Naive B cell (primary cell): ENCODE results near the gene S100A10. TPM values are rescaled to one million over a fixed set of nuclear protein-coding genes. Genes with fewer than 3 reads are reported as not detected.
A peak's percentile ranks its signal among the peaks of the same experiment; 100 is the strongest.

Experiments used
- ATAC-seq, 2 donors: fragments of 150-1000 bp; cut with Tn5 transposase; 2 replicates each; pipeline ENCODE4 v1.10.0; 2021; ENCODE audit warnings: low read depth in 2 of 2, mild to moderate bottlenecking in 2 of 2, moderate library complexity in 2 of 2
- DNase-seq: peaks from one replicate; pipeline ENCODE4 v3.0.0; 2022
- H3K27ac Mint-ChIP-seq, 6 donors: one replicate each; pipeline ENCODE4 v1.8.0; 2020 to 2022; ENCODE audit warnings: mild to moderate bottlenecking in 6 of 6, mixed read lengths in 6 of 6, moderate library complexity in 5 of 6, inconsistent platforms in 2 of 6
- H3K27me3 Mint-ChIP-seq, 3 donors: one replicate each; pipeline ENCODE4 v1.8.0; 2021 to 2022; ENCODE audit warnings: mixed read lengths in 3 of 3, mild to moderate bottlenecking in 1 of 3
- H3K36me3 Mint-ChIP-seq, 2 donors: one replicate each; pipeline ENCODE4 v1.8.0; 2020 to 2022; ENCODE audit warnings: mixed read lengths in 2 of 2, inconsistent platforms in 1 of 2, mild to moderate bottlenecking in 1 of 2
- H3K4me1 Mint-ChIP-seq, 3 donors: one replicate each; pipeline ENCODE4 v1.8.0; 2020 to 2022; ENCODE audit warnings: mixed read lengths in 3 of 3, inconsistent platforms in 1 of 3, mild to moderate bottlenecking in 1 of 3, moderate library complexity in 1 of 3
- H3K4me3 Mint-ChIP-seq, 8 donors: one replicate each; pipeline ENCODE4 v1.8.0; 2020 to 2022; ENCODE audit warnings: mild to moderate bottlenecking in 8 of 8, mixed read lengths in 8 of 8, moderate library complexity in 8 of 8, inconsistent platforms in 2 of 8
- H3K9me3 Mint-ChIP-seq, 7 donors: one replicate each; pipeline ENCODE4 v1.8.0; 2020 to 2022; ENCODE audit warnings: mixed read lengths in 7 of 7, mild to moderate bottlenecking in 5 of 7, inconsistent platforms in 2 of 7, moderate library complexity in 1 of 7
- polyA plus RNA-seq, 6 donors: library from polyadenylated mRNA; unstranded; fragments of 300-500 nt; fragmentation: Illumina TruSeq; gene quantifications; one replicate each; pipeline ENCODE4 v1.2.3, GENCODE V29; 2021; ENCODE audit warnings: low read depth in 6 of 6

The S100A10 gene
- polyA plus RNA-seq, 6 donors from 2014 or later = 115 to 209 (median 180) TPM

- peaks cover 23 to 37% (median 25%) of the 10 kb centered on the region in 3 donors for H3K27me3 Mint-ChIP-seq
- no peak for ATAC-seq
- no peak overlapping the region for H3K4me3 Mint-ChIP-seq
- no peaks in the 10 kb centered on the region for H3K4me1 Mint-ChIP-seq
- peaks cover 0 to 1% (median 0%) of the 10 kb centered on the region in 7 donors for H3K9me3 Mint-ChIP-seq
- DNase-seq = no peak
- H3K27ac Mint-ChIP-seq = no peak overlapping the region
- H3K36me3 Mint-ChIP-seq = peaks cover 4 to 7% of the 10 kb centered on the region in 2 donors
Measured at GRCh38 chr1:152026895-152027294, 33.2 kb upstream of the S100A10 start.

- DNase-seq (no peak), ATAC-seq (no peak)
- H3K4me1 Mint-ChIP-seq = no peaks in the 10 kb centered on the region
- H3K4me3 Mint-ChIP-seq = no peak overlapping the region
- peaks cover 38 to 58% (median 38%) of the 10 kb centered on the region in 3 donors for H3K27me3 Mint-ChIP-seq
- peaks cover 0 to 1% (median 0%) of the 10 kb centered on the region in 7 donors for H3K9me3 Mint-ChIP-seq
- no peak overlapping the region for H3K27ac Mint-ChIP-seq
- no peaks in the 10 kb centered on the region for H3K36me3 Mint-ChIP-seq
Measured at GRCh38 chr1:152024223-152024622, 30.6 kb upstream of the S100A10 start.

GRCh38 chr1:152023221-152023620, 29.6 kb upstream of the S100A10 start:
- no peaks in the 10 kb centered on the region for H3K4me1 Mint-ChIP-seq
- no peak overlapping the region for H3K27ac Mint-ChIP-seq
- peaks cover 0 to 2% (median 0%) of the 10 kb centered on the region in 7 donors for H3K9me3 Mint-ChIP-seq
- no peak overlapping the region for H3K4me3 Mint-ChIP-seq
- ATAC-seq (no peak), DNase-seq (no peak)
- H3K36me3 Mint-ChIP-seq = no peaks in the 10 kb centered on the region
- H3K27me3 Mint-ChIP-seq = peaks cover 40 to 62% (median 41%) of the 10 kb centered on the region in 3 donors

DNA sequence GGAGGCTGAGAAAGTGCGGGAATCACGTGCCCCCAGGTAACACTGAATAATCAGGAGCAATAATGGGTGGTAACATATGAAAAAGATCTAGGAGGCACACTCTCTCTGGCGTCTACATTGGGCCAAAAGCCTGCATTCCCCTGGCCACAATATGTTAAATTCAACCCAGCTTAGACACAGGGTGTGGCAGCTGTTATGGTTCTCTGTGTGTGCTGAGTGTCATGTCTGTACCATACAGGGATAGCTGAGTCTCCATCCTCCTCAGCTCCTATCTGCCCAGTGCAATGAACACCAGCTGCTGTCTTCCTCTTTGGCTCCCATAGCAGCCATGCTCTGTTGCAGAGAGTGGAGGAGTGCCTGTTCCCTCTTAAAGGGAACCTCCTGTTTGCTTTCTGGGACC, 28.8 kb upstream of the S100A10 start:
- H3K4me3 Mint-ChIP-seq = no peak overlapping the region
- no peaks in the 10 kb centered on the region for H3K4me1 Mint-ChIP-seq
- no peaks in the 10 kb centered on the region for H3K36me3 Mint-ChIP-seq
- DNase-seq (no peak), ATAC-seq (no peak)
- peaks cover 47 to 60% (median 48%) of the 10 kb centered on the region in 3 donors for H3K27me3 Mint-ChIP-seq
- H3K27ac Mint-ChIP-seq = peak overlapping the region in 1 of 6 donors; percentile 31
- peaks cover 0 to 2% (median 0%) of the 10 kb centered on the region in 7 donors for H3K9me3 Mint-ChIP-seq

GRCh38 chr1:152021569-152021968, 27.9 kb upstream of the S100A10 start:
- Mint-ChIP-seq H3K36me3 (no peaks in the 10 kb centered on the region), H3K4me3 (no peak overlapping the region), H3K9me3 (peaks cover 0 to 2% (median 0%) of the 10 kb centered on the region in 7 donors), H3K4me1 (no peaks in the 10 kb centered on the region), H3K27me3 (peaks cover 44 to 54% (median 54%) of the 10 kb centered on the region in 3 donors), H3K27ac (no peak overlapping the region)
- DNase-seq (no peak), ATAC-seq (no peak)

GRCh38 chr1:152020849-152021248, 27.2 kb upstream of the S100A10 start:
- ATAC-seq (no peak), DNase-seq (no peak)
- peaks cover 0 to 2% (median 0%) of the 10 kb centered on the region in 7 donors for H3K9me3 Mint-ChIP-seq
- H3K27me3 Mint-ChIP-seq = peaks cover 41 to 58% (median 55%) of the 10 kb centered on the region in 3 donors
- H3K4me3 Mint-ChIP-seq = no peak overlapping the region
- no peak overlapping the region for H3K27ac Mint-ChIP-seq
- H3K4me1 Mint-ChIP-seq = no peaks in the 10 kb centered on the region
- H3K36me3 Mint-ChIP-seq = no peaks in the 10 kb centered on the region

GRCh38 chr1:152018537-152018936, 24.9 kb upstream of the S100A10 start:
- Mint-ChIP-seq H3K27me3 (peaks cover 36 to 61% (median 60%) of the 10 kb centered on the region in 3 donors), H3K27ac (no peak overlapping the region), H3K9me3 (peaks cover 0 to 2% (median 0%) of the 10 kb centered on the region in 7 donors), H3K4me1 (no peaks in the 10 kb centered on the region), H3K36me3 (no peaks in the 10 kb centered on the region), H3K4me3 (no peak overlapping the region)
- DNase-seq (no peak), ATAC-seq (no peak)

DNA sequence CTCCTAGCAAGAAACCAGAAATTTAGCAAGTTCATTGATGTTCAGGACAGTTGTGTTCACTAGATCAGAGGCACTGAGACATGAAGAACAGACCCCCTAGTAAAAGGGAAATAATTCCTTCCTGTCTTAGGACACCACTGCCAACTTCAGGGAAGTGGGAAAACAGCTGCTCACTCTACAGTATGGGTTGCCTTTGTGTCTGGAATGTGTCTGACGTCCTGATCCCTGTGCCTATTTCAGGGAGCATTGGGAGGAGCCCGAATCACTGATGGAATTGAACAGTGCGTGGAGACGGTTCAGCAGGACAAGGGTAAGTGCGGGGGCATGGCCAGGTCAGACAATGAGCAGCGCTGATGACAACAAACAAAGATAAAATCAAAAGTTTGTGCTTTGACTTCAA, 22.1 kb upstream of the S100A10 start:
- Mint-ChIP-seq H3K4me3 (no peak overlapping the region), H3K9me3 (peaks cover 0 to 2% (median 0%) of the 10 kb centered on the region in 7 donors), H3K36me3 (no peaks in the 10 kb centered on the region), H3K4me1 (no peaks in the 10 kb centered on the region), H3K27ac (no peak overlapping the region), H3K27me3 (peaks cover 41 to 67% (median 53%) of the 10 kb centered on the region in 3 donors)
- DNase-seq (no peak), ATAC-seq (no peak)

- peaks cover 0 to 2% (median 0%) of the 10 kb centered on the region in 7 donors for H3K9me3 Mint-ChIP-seq
- no peak overlapping the region for H3K27ac Mint-ChIP-seq
- peaks cover 37 to 61% (median 46%) of the 10 kb centered on the region in 3 donors for H3K27me3 Mint-ChIP-seq
- H3K36me3 Mint-ChIP-seq = no peaks in the 10 kb centered on the region
- ATAC-seq (no peak), DNase-seq (no peak)
- no peaks in the 10 kb centered on the region for H3K4me1 Mint-ChIP-seq
- H3K4me3 Mint-ChIP-seq = no peak overlapping the region
Measured at GRCh38 chr1:152014943-152015342, 21.3 kb upstream of the S100A10 start.

GRCh38 chr1:152013664-152014237, 20.1 kb upstream of the S100A10 start:
- Mint-ChIP-seq H3K36me3 (no peaks in the 10 kb centered on the region), H3K4me1 (no peaks in the 10 kb centered on the region), H3K27ac (no peak overlapping the region), H3K9me3 (no peaks in the 10 kb centered on the region), H3K4me3 (no peak overlapping the region), H3K27me3 (peaks cover 36 to 65% (median 47%) of the 10 kb centered on the region in 3 donors)
- ATAC-seq (no peak), DNase-seq (no peak)

GRCh38 chr1:152009691-152010090, 16.0 kb upstream of the S100A10 start:
- H3K4me3 Mint-ChIP-seq = no peak overlapping the region
- ATAC-seq (no peak), DNase-seq (no peak)
- no peaks in the 10 kb centered on the region for H3K4me1 Mint-ChIP-seq
- no peaks in the 10 kb centered on the region for H3K36me3 Mint-ChIP-seq
- H3K9me3 Mint-ChIP-seq = no peaks in the 10 kb centered on the region
- H3K27me3 Mint-ChIP-seq = peaks cover 31 to 54% (median 48%) of the 10 kb centered on the region in 3 donors
- H3K27ac Mint-ChIP-seq = no peak overlapping the region

- Mint-ChIP-seq H3K9me3 (no peaks in the 10 kb centered on the region), H3K36me3 (no peaks in the 10 kb centered on the region), H3K4me1 (no peaks in the 10 kb centered on the region), H3K27me3 (peaks cover 40 to 59% (median 47%) of the 10 kb centered on the region in 3 donors), H3K27ac (no peak overlapping the region), H3K4me3 (no peak overlapping the region)
- ATAC-seq (no peak), DNase-seq (no peak)
Measured at GRCh38 chr1:152007047-152007446, 13.4 kb upstream of the S100A10 start.

- Mint-ChIP-seq H3K4me1 (no peaks in the 10 kb centered on the region), H3K4me3 (no peak overlapping the region), H3K9me3 (no peaks in the 10 kb centered on the region), H3K27me3 (peaks cover 43 to 62% (median 52%) of the 10 kb centered on the region in 3 donors), H3K27ac (no peak overlapping the region), H3K36me3 (no peaks in the 10 kb centered on the region)
- ATAC-seq = no peak
- no peak for DNase-seq
Measured at GRCh38 chr1:152005360-152005912, 11.8 kb upstream of the S100A10 start.

DNA sequence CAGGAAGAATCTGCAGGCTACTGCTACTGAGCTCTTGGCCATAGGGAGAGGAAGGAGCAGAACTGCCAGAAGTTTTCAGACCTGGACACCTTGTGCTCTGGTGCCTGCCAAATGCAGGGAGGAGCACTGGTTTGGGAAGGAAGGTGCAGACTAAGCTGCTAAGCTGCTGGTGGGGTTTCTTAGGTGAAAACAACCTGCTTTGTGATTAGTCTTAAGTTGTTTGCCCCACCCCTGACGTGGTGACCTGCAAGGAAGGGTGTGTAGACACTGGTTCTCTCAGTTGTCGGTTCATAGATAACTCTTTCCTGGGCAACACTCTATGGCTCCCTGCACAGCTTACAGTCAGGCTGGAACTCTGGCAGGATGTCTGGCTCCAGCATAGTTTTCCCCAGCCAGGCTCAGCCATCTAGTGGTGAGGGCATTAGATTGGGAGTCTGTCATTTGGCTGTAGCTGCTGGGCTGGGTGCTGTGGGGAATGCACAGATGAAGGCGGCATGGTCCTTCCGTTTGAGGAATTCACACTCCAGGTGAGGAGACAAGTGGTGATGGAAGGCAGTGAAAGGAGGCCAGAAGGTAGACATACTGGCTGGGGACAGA, 10.3 kb upstream of the S100A10 start:
- ATAC-seq = no peak
- H3K4me1 Mint-ChIP-seq = no peaks in the 10 kb centered on the region
- peaks cover 43 to 63% (median 44%) of the 10 kb centered on the region in 3 donors for H3K27me3 Mint-ChIP-seq

More for the DNA sequence above, 10.3 kb upstream of the S100A10 start:
- no peak for DNase-seq
- Mint-ChIP-seq H3K27ac (peak overlapping the region in 2 of 6 donors; percentile 7 to 59), H3K36me3 (no peaks in the 10 kb centered on the region), H3K9me3 (no peaks in the 10 kb centered on the region), H3K4me3 (no peak overlapping the region)
